Astrocyte (in vitro differentiated cells and primary cell): ENCODE measurements around the gene SLC4A8. TPM values are rescaled to one million over a fixed set of nuclear protein-coding genes. Genes with fewer than 3 reads are reported as not detected.

ENCODE experiments used
- DNase-seq: peaks from one replicate; pipeline ENCODE4 v3.0.0-alpha.2; 2010; ENCODE audit warnings: low read depth
- FAIRE-seq: peaks from 2 replicates; lab custom pipeline; 2011; peaks lifted over from hg19 to GRCh38; lab: Jason Lieb, UNC
- H2AFZ ChIP-seq: 2 replicates; pipeline ENCODE4 v1.6.0; 2012; ENCODE audit warnings: low read depth, low read length, inconsistent platforms
- H3K27ac ChIP-seq: 2 replicates; pipeline ENCODE4 v1.5.1; 2011; ENCODE audit warnings: low read depth, low read length, inconsistent platforms
- H3K27me3 ChIP-seq: 2 replicates; pipeline ENCODE4 v1.6.0; 2011; ENCODE audit warnings: low read length, inconsistent platforms; ENCODE audit not compliant: insufficient read depth
- H3K36me3 ChIP-seq: 2 replicates; pipeline ENCODE4 v1.5.1; 2011; ENCODE audit warnings: low read length, inconsistent platforms; ENCODE audit not compliant: insufficient read depth
- H3K4me1 ChIP-seq: 2 replicates; pipeline ENCODE4 v1.5.1; 2011; ENCODE audit warnings: low read length, inconsistent platforms; ENCODE audit not compliant: insufficient read depth
- H3K4me2 ChIP-seq: 2 replicates; pipeline ENCODE4 v1.6.0; 2012; ENCODE audit warnings: low read length, inconsistent platforms
- H3K4me3 ChIP-seq: 2 replicates; pipeline ENCODE4 v1.5.1; 2011; ENCODE audit warnings: low read depth, mild to moderate bottlenecking, low read length, inconsistent platforms; ENCODE audit not compliant: insufficient read depth
- H3K79me2 ChIP-seq: 2 replicates; pipeline ENCODE4 v1.6.0; 2012; ENCODE audit warnings: mild to moderate bottlenecking, low read length, inconsistent platforms; ENCODE audit not compliant: insufficient read depth
- H3K9ac ChIP-seq: 2 replicates; pipeline ENCODE4 v1.6.0; 2012; ENCODE audit warnings: mild to moderate bottlenecking, low read length, inconsistent platforms
- H3K9me3 ChIP-seq: 2 replicates; pipeline ENCODE4 v1.5.1; 2012; ENCODE audit warnings: low read depth, mild to moderate bottlenecking, low read length, inconsistent platforms; ENCODE audit not compliant: insufficient read depth
- H4K20me1 ChIP-seq: 2 replicates; pipeline ENCODE4 v1.6.0; 2012; ENCODE audit warnings: low read length, inconsistent platforms; ENCODE audit not compliant: insufficient read depth
- H3K27ac Mint-ChIP-seq: one replicate; pipeline ENCODE4 v1.8.0; 2021; ENCODE audit warnings: mild to moderate bottlenecking, mixed read lengths; ENCODE audit not compliant: unreplicated experiment
- H3K27me3 Mint-ChIP-seq: one replicate; pipeline ENCODE4 v1.8.0; 2021; ENCODE audit warnings: low read depth, mixed read lengths; ENCODE audit not compliant: unreplicated experiment
- H3K36me3 Mint-ChIP-seq: one replicate; pipeline ENCODE4 v1.8.0; 2021; ENCODE audit warnings: low read depth, mixed read lengths; ENCODE audit not compliant: unreplicated experiment
- H3K4me1 Mint-ChIP-seq: one replicate; pipeline ENCODE4 v1.8.0; 2021; ENCODE audit warnings: low read depth, mixed read lengths; ENCODE audit not compliant: unreplicated experiment
- H3K4me3 Mint-ChIP-seq: one replicate; pipeline ENCODE4 v1.8.0; 2021; ENCODE audit warnings: mild to moderate bottlenecking, moderate library complexity, mixed read lengths; ENCODE audit not compliant: unreplicated experiment
- H3K9me3 Mint-ChIP-seq: one replicate; pipeline ENCODE4 v1.8.0; 2021; ENCODE audit warnings: mild to moderate bottlenecking, mixed read lengths; ENCODE audit not compliant: unreplicated experiment
- CTCF ChIP-seq: IDR thresholded peaks from 2 replicates; pipeline ENCODE4 v1.5.1; 2011; ENCODE audit warnings: low read depth, mild to moderate bottlenecking, inconsistent platforms, low read length, moderate library complexity; ENCODE audit not compliant: insufficient read depth
- EZH2 ChIP-seq: IDR thresholded peaks from 2 replicates; pipeline ENCODE4 v1.6.1; 2012; ENCODE audit warnings: mild to moderate bottlenecking, low read length, inconsistent platforms; ENCODE audit not compliant: insufficient read depth
- total RNA-seq: library from RNA; stranded (reverse); gene quantifications from 2 replicates; pipeline ENCODE4 v1.2.1, GENCODE V29; 2021

The SLC4A8 gene
- total RNA-seq, 1 donor from 2014 or later, result 5.1 TPM

GRCh38 chr12:51524386-51524901 is 99.8 kb downstream of the SLC4A8 start:
- no peak overlapping the region for H2AFZ ChIP-seq
- Mint-ChIP-seq H3K4me1 (peaks cover 3% of the 10 kb centered on the region), H3K4me3 (no peak overlapping the region), H3K27me3 (peaks cover 35% of the 10 kb centered on the region), H3K36me3 (peaks cover 4% of the 10 kb centered on the region), H3K27ac (no peak overlapping the region), H3K9me3 (peaks cover 7% of the 10 kb centered on the region)
- no peaks in the 10 kb centered on the region for H3K9me3 ChIP-seq
- no peak overlapping the region for H3K4me3 ChIP-seq
- no peaks in the 10 kb centered on the region for H3K4me1 ChIP-seq
- H4K20me1 ChIP-seq, result no peaks in the 10 kb centered on the region
- no peak overlapping the region for H3K9ac ChIP-seq
- no peaks in the 10 kb centered on the region for H3K27me3 ChIP-seq
- no peak for DNase-seq
- no peak for FAIRE-seq
- TF ChIP-seq CTCF, result no peak
- no peak for TF ChIP-seq EZH2
- no peaks in the 10 kb centered on the region for H3K36me3 ChIP-seq
- no peaks in the 10 kb centered on the region for H3K79me2 ChIP-seq
- H3K4me2 ChIP-seq, result no peak overlapping the region
- H3K27ac ChIP-seq, result no peak overlapping the region

- DNase-seq, result no peak
- TF ChIP-seq EZH2, result no peak
- no peak for TF ChIP-seq CTCF
- Histone ChIP-seq H3K9me3 (no peaks in the 10 kb centered on the region), H3K79me2 (no peaks in the 10 kb centered on the region), H3K4me3 (no peak overlapping the region), H3K4me1 (no peaks in the 10 kb centered on the region), H3K9ac (no peak overlapping the region), H3K27me3 (peaks cover 2% of the 10 kb centered on the region), H2AFZ (no peak overlapping the region), H4K20me1 (no peaks in the 10 kb centered on the region), H3K4me2 (no peak overlapping the region), H3K36me3 (no peaks in the 10 kb centered on the region), H3K27ac (no peak overlapping the region)
- Mint-ChIP-seq H3K27ac (no peak overlapping the region), H3K4me1 (peaks cover 3% of the 10 kb centered on the region), H3K4me3 (no peak overlapping the region), H3K27me3 (peaks cover 26% of the 10 kb centered on the region), H3K36me3 (peaks cover 2% of the 10 kb centered on the region), H3K9me3 (no peaks in the 10 kb centered on the region)
- no peak for FAIRE-seq
These were observed 100.9 kb downstream of the SLC4A8 start for GRCh38 chr12:51525518-51525917.

GRCh38 chr12:51527966-51528365 is 103.3 kb downstream of the SLC4A8 start:
- peak overlapping the region; percentile 8 for H3K27ac Mint-ChIP-seq
- H3K4me3 Mint-ChIP-seq, result no peak overlapping the region
- H3K4me3 ChIP-seq, result no peak overlapping the region
- H3K9ac ChIP-seq, result no peak overlapping the region
- H3K79me2 ChIP-seq, result no peaks in the 10 kb centered on the region
- peaks cover 1% of the 10 kb centered on the region for H3K36me3 Mint-ChIP-seq
- peaks cover 3% of the 10 kb centered on the region for H3K4me1 ChIP-seq
- no peaks in the 10 kb centered on the region for H3K36me3 ChIP-seq
- no peak overlapping the region for H3K4me2 ChIP-seq
- peaks cover 27% of the 10 kb centered on the region for H3K27me3 Mint-ChIP-seq
- no peak for FAIRE-seq
- no peaks in the 10 kb centered on the region for H3K9me3 ChIP-seq
- no peaks in the 10 kb centered on the region for H3K9me3 Mint-ChIP-seq
- H3K4me1 Mint-ChIP-seq, result peaks cover 3% of the 10 kb centered on the region
- no peak overlapping the region for H2AFZ ChIP-seq
- H3K27me3 ChIP-seq, result peaks cover 2% of the 10 kb centered on the region
- no peak overlapping the region for H3K27ac ChIP-seq
- TF ChIP-seq EZH2, result no peak
- TF ChIP-seq CTCF, result no peak
- DNase-seq, result no peak
- H4K20me1 ChIP-seq, result no peaks in the 10 kb centered on the region
